ENCODE measurements around the gene DNAI2.
"Not testable (repeated sequence)": the region's sequence is repeated elsewhere in the genome, so short reads cannot be mapped to it uniquely, and the experiment has no call there.

The DNAI2 gene

DNA sequence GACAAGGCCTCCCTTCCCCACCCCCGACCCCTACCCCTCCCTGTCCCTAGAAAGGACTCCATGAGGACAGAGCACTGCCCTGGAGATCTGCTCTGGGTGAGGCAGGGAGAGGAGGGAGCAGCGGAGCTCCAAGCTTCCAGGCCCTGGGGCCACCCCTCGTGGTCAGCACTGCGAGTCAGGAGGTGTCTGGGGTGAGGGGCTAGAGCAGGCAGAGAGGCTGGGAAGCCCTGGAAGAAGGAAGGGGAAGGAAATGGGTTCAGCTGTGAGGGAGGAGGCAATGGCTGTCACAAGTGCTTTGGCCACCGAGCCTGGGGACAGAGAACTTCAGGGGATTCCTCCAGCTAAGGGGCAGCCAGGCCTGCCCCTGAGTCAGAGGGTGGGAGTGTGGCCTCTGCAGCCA is 28.2 kb upstream of the DNAI2 start:
- no peak for DNase-seq

DNA sequence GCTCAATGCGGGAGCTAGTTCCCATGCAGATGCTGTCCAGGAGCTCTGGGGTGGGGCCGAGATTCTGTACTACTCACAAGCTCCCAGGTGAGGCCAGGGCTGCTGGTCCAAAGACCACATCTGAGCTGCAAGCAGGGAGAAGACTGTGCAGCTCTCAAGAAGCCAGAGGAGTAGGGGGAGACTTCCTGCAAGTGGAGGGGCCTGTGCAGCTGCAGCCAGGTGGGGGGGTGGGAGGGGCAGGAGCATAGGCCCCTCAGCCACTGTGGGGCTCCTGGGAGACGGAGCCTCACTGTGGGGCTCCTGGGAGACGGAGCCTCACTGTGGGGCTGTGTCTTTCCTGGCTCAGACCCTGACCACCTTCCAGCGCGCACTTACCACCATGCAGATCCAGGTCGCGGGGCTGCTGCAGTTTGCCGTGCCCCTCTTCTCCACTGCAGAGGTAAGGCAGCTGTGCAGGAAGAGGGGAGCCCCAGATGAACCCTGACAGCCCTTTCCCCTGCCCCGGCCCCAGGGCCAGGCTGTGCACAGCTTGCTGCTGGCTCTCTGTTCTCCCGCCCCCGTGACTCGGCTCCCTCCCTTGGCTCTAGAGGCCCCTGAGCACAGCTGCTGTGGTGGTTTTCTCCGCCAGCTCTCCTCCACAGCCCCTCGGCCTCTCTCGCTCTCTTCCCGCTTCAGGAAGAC is 24.3 kb upstream of the DNAI2 start:
- DNase-seq: no peak

DNA sequence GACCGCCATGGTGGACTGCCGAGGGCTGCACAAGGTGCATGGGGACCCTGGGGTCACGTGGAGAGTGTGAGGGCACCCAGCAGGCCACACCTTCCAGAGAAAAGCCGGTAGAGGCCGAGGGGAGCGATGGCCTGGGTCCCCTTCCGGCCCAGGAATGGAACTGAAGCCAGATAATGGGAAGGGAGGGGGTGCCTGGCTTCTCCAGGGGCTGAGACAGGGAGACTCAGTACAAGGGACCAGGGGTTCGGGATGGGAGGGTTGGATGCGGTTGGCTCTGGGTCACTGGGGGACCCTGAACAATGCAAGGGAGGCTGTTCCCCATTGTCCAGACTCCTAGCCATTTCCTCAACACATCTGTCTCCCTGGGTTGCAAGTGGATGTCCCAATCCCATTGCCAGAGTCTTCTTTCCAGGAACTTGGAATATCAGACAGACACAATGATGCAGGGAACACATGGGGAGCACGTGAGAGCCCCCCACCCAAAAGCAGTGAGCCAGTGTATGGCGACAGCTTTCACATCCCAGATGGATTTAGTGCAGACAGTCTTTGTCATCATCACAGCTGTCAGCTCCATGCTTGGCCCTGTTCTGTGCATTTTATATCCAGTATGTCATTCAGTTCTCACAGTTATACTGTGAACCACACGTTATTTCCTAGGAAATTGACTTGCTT is 23.6 kb upstream of the DNAI2 start:
- no peak for DNase-seq

DNA sequence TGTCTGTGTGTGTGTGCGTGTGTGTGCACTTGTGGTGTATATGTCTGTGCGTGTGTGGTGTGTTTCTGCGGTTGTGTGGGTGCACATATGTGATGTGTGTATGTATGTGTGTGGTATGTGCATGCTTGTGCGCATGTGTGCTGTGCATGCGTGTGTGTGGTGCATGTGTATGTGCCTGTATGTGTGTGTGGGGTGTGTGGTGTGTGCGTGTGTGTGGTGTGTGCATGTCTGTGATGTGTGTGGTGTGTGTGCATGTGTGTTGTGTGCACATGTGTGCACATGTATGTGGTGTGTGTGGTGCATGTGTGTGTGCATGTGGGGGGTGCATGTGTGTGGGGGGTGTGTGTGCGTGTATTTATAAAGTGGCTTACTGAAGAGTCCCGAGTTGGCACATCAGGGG is 23.0 kb upstream of the DNAI2 start:
- DNase-seq: no peak

DNA sequence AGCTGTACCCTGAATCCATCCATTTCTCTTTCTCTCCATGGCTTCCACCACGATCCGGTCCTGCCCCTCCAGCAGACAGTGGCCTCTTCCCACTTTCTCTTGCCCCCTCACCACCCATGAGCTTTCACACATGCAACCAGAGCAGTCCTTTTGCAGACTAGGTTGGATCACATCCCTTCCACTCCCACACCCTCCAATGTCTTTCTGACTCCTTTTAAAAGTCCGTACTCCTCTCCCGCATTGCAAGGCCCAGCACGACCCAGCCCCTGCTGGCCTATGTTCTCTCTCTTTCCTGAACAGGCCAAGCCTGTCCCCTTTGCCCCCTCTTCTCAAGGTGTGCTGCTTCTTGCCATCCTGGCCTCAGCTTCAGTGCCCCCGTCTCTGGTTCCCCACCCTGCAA is 22.5 kb upstream of the DNAI2 start:
- no peak for DNase-seq

DNA sequence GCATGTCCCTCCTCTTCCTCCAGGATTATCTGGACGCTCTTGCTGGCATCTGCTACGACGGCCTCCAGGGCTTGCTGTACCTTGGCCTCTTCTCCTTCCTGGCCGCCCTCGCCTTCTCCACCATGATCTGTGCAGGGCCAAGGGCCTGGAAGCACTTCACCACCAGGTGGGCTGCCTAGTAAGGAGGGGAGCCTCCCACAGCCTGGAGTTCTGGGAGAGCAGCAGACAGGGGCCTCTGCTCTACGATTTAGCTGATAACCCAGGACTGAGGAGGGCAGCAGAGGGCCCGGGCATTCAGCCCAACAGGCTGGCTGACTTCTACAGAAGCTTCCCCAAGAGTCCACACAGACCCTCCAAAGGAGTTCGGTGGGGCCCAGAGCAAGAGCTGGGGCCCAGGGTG is 21.8 kb upstream of the DNAI2 start:
- no peak for DNase-seq

DNA sequence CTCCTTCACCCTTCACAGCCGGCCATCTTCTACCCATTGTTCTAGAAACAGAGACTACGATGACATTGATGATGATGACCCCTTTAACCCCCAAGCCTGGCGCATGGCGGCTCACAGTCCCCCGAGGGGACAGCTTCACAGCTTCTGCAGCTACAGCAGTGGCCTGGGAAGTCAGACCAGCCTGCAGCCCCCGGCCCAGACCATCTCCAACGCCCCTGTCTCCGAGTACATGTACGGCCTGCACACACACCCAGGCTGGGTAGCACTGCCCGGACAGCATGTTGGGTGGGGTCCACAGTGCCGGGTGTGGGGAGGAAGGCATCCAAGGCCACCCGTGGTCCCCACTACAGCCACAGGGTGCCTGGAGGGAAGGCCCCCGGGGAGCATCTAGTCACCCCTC is 21.0 kb upstream of the DNAI2 start:
- DNase-seq: no peak

DNA sequence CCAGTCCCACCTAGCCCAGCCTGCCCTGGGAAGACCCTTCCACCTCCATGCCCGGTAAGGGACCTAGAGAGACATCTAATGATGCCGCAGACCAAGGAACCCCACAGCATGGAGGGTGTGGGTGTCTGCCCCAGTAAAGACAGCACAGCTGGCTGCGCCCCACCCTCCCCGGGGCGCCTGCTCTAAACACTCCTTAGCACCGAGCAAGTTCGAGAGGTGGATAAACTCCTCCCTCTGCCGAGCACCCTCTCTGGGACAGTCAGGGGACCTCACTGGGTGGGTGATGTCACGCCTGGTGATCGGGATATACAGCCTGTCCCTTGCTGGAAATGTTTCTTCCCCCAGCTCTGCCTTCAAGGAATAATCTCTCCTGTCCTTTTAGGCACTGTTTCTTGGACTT is 16.7 kb upstream of the DNAI2 start:
- DNase-seq: no peak

DNA sequence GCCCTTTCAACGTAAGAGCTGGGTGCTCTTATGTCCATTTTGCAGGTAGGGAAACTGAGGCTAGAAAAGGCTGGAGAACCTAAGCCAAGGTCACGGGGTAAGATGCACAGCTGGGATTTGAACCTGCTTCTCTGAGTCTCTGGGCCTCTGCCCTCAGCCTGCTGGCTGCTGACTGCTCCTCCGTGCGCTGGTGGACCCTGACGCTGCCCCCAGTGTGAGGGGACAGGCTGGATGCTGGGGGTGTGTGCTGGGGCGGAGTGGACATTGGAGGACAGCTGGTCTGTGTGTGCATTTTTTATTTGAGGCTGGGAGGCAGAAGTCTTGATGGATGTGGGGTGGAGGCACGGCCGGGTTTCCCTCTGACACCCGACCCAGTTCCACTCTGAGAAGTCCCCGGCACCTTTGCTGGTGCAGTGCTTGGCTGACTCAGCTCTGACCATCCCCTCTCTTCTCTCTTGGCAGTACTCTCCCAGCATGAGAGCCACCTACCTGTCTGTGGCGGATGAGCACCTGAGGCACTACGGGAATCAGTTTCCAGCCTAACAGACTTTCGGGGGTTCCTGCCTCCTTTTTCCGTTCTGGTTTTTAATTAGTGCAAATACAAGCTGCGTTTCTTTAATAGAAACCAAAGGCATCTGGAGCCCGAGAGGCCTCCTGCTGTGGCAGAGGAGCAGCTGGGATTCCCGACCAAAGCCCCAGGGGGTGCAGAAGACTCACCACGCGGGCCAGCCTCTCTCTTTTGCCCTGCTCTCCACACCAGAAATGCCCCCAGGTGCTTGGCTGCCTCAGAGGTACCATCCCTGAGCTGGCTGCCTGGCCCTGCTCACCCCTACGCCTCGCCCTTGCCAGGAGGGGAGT is 14.1 kb upstream of the DNAI2 start:
- peak; percentile 83 for DNase-seq

DNA sequence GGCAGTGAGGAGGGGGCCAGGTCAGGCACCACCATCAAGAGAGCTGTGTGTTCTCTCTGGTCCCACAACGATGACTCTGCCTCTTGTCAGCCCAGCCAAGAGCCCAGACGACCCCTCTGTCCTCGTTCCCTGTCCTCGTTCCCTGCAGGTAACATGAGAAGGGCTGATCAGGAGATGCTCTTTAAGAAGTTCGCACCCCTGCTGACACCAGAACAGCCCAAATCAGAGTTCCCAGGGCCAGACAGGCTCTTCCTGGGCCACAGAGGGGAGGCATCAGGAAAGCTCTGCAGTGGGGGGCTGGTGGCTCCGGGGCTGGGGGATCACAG is 13.5 kb upstream of the DNAI2 start:
- no peak for DNase-seq

DNA sequence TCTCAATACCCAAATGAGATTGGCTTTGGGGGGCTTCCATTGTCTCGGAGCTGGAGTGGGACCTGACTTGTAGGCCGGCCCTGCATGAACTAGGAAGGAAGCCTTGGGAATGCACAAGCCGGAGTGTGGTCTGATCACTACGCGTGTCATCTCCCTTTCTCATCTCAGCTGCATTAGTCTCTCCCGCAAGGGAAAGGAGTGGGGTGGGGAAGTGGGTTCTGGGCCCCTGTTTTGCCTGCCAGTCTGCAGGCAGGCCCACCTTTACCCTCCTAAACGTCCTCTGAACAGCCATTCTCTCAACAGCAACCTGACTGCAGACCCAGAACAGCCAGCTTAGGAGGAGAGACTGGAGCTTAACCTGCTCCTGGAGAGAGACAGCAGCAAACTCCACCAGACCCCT is 11.4 kb upstream of the DNAI2 start:
- no peak for DNase-seq

DNA sequence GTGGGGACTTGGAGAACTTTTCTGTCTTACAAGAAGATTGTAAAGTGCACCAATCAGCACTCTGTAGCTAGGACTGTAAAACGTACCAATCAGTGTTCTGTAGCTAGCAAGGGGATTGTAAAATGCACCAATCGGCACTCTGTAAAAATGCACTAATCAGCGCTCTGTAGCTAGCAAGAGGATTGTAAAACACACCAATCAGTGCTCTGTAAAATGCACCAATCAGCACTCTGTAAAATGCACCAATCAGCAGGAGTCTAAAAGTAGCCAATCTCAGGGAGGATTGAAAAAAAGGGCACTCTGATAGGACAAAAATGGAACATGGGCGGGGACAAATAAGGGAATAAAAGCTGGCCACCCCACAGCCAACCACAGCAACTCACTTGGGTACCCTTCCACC is 7.0 kb upstream of the DNAI2 start:
- DNase-seq: not testable (repeated sequence)

DNA sequence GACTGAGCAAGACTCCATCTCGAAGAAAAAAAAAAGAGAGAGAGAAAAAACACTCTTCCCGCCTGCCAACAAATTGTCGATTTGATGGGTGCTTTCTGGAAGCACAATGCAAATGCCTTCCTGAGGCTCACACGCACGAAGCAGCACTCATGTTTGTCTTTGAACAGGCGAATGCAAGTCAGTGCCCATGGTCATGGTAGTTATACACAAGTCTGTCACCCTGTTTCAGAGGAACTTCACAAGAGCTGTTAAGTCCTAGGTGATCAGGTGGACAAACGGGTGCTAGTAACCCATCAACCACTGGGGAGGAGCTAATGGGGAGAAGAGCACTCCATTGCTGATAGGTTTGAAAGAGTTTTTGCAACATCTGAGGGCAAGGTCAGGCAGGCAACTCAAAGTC is 6.5 kb upstream of the DNAI2 start:
- no peak for DNase-seq

DNA sequence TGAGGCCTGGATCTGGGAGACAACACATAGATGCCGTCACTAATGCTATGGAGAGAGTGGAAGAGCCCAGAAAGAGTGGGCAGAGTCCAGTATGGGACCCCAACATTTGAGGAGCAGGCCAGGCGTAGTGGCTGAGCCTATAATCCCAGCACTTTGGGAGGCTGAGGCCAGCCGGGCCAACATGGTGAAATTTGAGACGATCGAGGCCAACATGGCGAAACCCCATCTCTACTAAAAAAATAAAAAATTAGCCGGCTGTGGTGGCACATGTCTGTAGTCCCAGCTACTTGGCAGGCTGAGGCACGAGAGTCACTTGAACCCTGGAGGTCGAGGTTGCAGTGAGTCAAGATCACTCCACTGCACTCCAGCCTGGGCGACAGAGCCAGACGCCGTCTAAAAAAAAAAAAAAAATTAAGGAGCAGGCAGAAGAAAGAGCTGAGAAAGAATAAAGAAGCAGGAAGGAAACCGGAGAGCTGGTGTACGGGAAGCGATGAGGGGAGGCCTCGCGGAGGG is 6.0 kb upstream of the DNAI2 start:
- DNase-seq: no peak

DNA sequence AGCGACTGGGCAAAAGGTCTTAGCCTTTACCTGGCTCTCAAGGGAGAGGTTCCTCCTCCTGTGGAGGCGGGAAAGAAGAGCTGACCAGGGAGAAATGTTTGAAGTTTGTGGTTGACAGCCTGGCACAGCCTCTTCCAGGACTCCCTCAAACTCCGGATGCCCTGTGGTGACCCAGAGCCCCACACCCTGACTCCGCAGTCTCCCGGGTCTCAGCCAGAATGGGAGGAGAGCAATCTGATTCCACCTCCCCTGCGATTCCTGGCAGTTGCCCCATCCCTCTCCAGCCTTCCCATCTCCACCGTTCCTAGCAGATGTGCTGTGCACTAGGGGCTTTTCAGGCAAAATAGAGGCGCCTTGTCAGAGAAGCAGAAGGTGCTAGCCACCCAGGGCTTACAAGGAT is 5.5 kb upstream of the DNAI2 start:
- DNase-seq: no peak

DNA sequence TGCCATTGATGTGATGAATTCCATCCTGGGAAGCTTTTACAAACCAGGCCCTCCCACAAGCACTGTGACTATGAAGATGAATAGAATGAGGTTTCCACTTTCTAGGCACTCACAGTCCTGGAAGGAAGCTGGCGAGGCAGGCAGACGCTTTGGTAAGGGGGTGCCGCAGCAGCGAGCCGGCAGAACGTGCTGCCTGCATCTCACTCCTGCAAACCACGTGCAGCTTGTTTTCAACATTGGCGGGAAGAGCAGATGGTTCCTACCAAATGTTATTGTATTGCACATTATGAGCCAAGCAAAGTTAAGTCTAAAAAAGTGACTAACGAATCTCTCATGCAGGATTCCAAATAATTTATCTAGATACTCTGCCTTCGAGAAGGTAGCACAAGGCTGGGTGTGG is 3.7 kb upstream of the DNAI2 start:
- no peak for DNase-seq

DNA sequence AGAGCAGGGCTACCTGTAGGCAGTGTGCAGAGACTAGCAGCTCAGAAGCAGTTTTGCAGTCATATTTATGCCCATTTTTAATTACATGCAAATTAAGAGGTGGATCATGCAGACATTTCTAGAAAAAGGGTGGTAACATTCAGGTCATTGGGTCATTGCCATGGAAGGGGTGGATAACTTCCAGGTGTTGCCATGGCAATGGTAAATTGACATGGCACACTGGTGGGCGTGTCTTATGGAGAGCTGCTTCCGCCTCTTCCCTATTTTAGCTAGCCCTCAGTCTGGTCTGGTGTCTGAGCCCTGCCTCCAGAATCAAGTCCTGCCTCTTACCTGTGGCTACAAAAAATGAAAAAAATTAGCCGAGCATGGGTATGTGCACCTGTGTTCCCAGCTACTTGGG is 2.8 kb upstream of the DNAI2 start:
- no peak for DNase-seq

DNA sequence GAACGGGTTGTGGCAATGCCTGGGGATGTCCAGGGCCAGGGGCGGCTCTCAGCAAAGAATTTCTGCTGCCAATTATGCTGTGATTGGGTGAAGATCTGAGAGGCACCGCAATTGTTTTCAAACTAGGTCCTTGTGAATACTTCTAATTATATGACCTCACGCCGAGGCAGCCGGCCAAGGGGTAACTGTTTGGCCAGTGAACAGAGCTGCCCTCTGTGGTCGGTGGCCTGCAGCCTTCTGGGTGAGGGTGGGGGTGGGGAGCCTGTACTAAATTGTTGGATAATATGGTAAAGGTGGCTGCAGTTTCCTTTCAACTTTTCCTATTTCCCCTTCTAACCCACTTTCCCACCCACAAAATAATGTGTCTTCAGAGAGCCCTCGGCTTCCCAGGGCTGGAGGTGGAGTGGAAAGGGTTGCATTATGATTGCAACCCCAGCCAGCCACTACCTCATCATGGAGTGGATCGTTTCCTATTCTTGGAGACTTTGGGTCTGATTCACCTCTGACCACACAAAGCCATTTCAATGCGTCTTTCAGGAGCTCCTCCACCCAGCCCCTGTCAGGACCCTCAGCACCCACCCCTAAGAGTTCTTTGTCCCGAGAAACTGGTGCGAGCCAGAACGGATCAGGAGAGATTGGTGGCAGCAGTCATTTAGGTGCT is 2.0 kb upstream of the DNAI2 start:
- peak; percentile 13 for DNase-seq

DNA sequence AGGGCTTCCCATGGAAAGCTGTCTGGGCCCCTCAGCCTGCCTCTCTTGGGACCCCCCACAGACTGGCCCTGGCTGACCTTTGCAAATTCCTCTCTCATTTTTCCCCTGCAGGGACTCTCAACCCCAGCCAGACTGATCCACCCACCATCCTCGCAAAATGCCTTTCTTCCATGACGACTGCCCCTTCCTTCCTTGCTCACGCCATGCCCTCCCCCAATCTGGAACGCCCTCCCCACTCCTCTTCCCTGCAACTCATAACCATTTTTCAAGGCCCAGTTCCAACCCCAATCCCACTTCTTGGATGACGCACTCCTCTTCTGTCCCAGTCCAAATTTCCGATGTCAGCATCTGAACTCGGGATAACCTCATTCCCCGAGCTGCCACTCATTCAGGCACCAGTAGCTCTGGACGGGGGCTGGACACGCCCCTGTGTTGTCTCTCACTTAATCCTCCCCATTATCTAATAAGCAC is 1.3 kb upstream of the DNAI2 start:
- no peak for DNase-seq

DNA sequence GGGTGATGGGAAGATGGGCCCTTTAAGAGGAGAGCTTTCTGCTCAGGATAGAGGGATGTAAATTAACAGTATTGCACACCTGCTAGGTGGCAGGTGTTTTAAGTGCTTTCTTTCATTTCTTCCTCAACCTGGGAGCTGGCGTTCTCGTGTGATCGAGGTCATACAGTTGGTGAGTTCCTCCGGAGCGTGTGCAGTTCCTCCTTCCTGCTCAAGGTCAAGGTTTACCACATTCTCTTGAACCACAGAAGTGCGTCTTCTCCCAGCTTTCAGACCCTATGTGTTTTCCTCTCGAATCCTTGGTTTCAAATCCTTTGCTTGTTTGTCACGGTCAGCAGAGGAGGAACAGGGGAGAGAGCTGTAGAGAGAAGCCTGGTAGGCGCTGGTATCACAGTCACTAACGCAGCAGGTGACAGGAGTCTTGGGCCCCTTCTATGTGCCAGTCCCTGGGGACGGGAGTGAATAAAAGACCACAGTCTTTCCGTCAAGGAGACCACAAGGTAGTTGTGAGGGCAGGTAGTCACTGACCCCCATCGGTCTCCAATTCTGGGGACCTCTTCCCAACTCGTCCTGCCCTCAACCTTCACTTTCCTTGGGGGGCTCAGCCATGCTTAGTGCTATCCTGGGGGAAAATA is 791 bp downstream of the DNAI2 start:
- peak; percentile 46 for DNase-seq

DNA sequence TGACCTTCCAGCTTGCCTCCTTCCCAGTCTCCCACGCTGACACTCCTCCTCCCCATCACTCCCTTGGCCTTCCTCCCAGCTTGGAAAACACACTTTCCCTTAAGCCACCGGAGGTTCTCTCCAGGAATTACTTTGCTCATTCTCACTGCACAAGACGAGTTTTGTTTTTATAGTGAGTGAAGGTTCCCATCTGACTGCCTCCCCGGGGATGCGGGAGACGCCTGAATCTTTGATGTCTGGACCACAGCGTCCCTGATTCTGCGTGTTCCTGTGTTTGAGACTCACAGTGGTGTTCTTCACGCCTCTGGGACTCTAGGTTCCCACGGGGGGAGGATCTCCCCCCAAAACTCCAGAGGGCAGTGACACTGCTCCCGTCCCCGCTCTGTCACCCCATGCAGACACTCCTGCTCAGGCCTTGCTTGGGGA is 2.0 kb downstream of the DNAI2 start:
- DNase-seq: no peak

DNA sequence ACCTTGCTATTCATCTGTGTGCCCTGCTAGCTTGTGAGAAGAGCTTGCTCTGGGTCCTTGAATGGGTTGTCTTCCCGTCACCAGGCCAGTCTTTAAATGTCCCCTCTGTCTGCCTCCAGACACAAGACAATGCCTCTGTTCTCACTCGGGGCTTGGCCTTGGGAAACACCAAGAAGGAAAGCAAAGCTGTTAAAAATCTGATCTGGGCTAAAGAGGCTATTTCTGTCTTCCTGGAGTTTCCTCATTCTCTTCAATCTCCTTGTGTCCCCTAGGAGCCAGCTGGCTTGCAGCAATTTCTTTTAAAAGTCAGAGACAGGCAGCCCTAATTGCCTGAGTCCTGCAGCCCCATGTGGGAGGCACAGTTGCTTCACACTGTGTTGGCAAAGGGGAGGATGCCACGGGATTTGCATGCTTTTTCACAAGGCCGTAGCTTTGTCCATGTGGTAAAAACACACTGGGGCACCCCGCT is 2.5 kb downstream of the DNAI2 start:
- no peak for DNase-seq

DNA sequence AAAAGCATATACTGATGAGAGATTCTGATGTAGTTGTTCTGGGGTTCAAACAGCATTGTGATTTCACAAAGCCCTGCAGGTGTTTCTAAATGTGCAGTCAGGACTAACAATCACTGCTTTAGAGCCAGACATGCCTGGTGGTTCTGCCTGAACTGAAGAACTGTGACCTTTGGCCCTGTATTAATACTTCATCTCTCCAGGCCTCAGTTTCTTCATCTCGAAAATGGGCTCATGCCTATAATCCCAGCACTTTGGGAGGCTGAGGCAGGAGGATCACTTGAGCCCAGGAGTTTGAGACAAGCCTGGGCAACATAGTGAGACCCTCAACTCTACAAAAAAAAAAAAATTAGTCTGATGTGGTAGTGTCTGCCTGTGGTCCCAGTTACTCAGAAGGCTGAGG is 3.9 kb downstream of the DNAI2 start:
- DNase-seq: no peak
